ENCODE results near the gene KRT74.
"Not testable (repeated sequence)": the region's sequence is repeated elsewhere in the genome, so short reads cannot be mapped to it uniquely, and the experiment has no call there.

The KRT74 gene

GRCh38 chr12:52602552-52602951 is 28.9 kb upstream of the KRT74 start:
- no peak overlapping the region for H3K9ac ChIP-seq (ENCODE audit: low read length in 2 of 2)
- peaks cover 34 to 38% of the 10 kb centered on the region in 2 donors for H3K27me3 ChIP-seq (ENCODE audit: control insufficient read depth in 1 of 2, insufficient read depth in 2 of 2, low read length in 2 of 2)
- no peaks in the 10 kb centered on the region for H3K9me3 ChIP-seq (ENCODE audit: control insufficient read depth in 2 of 2, low read length in 2 of 2)
- H3K4me1 ChIP-seq (ENCODE audit: control insufficient read depth, insufficient read depth, low read length): no peaks in the 10 kb centered on the region
- H3K27ac ChIP-seq (ENCODE audit: low read length): no peak overlapping the region
- no peak overlapping the region for H3K4me3 ChIP-seq (ENCODE audit: low read length in 2 of 2)
- no peaks in the 10 kb centered on the region for H3K36me3 ChIP-seq (ENCODE audit: control insufficient read depth in 2 of 2, insufficient read depth in 2 of 2, low read length in 2 of 2)

GRCh38 chr12:52601671-52602070 is 28.0 kb upstream of the KRT74 start:
- Histone ChIP-seq H3K9me3 (ENCODE audit: control insufficient read depth in 2 of 2, low read length in 2 of 2) (no peaks in the 10 kb centered on the region), H3K4me3 (ENCODE audit: low read length in 2 of 2) (no peak overlapping the region), H3K9ac (ENCODE audit: low read length in 2 of 2) (no peak overlapping the region), H3K4me1 (ENCODE audit: control insufficient read depth, insufficient read depth, low read length) (no peaks in the 10 kb centered on the region), H3K27ac (ENCODE audit: low read length) (no peak overlapping the region), H3K36me3 (ENCODE audit: control insufficient read depth in 2 of 2, insufficient read depth in 2 of 2, low read length in 2 of 2) (no peaks in the 10 kb centered on the region), H3K27me3 (ENCODE audit: control insufficient read depth in 1 of 2, insufficient read depth in 2 of 2, low read length in 2 of 2) (peaks cover 31 to 38% of the 10 kb centered on the region in 2 donors)

- H3K27me3 ChIP-seq (ENCODE audit: control insufficient read depth in 1 of 2, insufficient read depth in 2 of 2, low read length in 2 of 2): peaks cover 31 to 36% of the 10 kb centered on the region in 2 donors
- no peaks in the 10 kb centered on the region for H3K36me3 ChIP-seq (ENCODE audit: control insufficient read depth in 2 of 2, insufficient read depth in 2 of 2, low read length in 2 of 2)
- H3K4me3 ChIP-seq (ENCODE audit: low read length in 2 of 2): no peak within 1 kb of the TSS
- no peaks in the 10 kb centered on the region for H3K4me1 ChIP-seq (ENCODE audit: control insufficient read depth, insufficient read depth, low read length)
- no peak within 1 kb of the TSS for H3K9ac ChIP-seq (ENCODE audit: low read length in 2 of 2)
- H3K27ac ChIP-seq (ENCODE audit: low read length): no peak within 1 kb of the TSS
- H3K9me3 ChIP-seq (ENCODE audit: control insufficient read depth in 2 of 2, low read length in 2 of 2): no peaks in the 10 kb centered on the region
Measured at GRCh38 chr12:52600941-52601481, 27.4 kb upstream of the KRT74 start, which contains the start of gene KRT72. KRT72 (minus strand) TSS chr12:52601463; CDS start chr12:52601452, 11 bp downstream.

GRCh38 chr12:52600475-52600874 is 26.8 kb upstream of the KRT74 start:
- no peaks in the 10 kb centered on the region for H3K9me3 ChIP-seq (ENCODE audit: control insufficient read depth in 2 of 2, low read length in 2 of 2)
- H3K36me3 ChIP-seq (ENCODE audit: control insufficient read depth in 2 of 2, insufficient read depth in 2 of 2, low read length in 2 of 2): no peaks in the 10 kb centered on the region
- H3K4me1 ChIP-seq (ENCODE audit: control insufficient read depth, insufficient read depth, low read length): no peaks in the 10 kb centered on the region
- H3K27ac ChIP-seq (ENCODE audit: low read length): no peak overlapping the region
- H3K27me3 ChIP-seq (ENCODE audit: control insufficient read depth in 1 of 2, insufficient read depth in 2 of 2, low read length in 2 of 2): peaks cover 29 to 36% of the 10 kb centered on the region in 2 donors
- H3K9ac ChIP-seq (ENCODE audit: low read length in 2 of 2): no peak overlapping the region
- no peak overlapping the region for H3K4me3 ChIP-seq (ENCODE audit: low read length in 2 of 2)

GRCh38 chr12:52600071-52600470 is 26.4 kb upstream of the KRT74 start:
- Histone ChIP-seq H3K27me3 (ENCODE audit: control insufficient read depth in 1 of 2, insufficient read depth in 2 of 2, low read length in 2 of 2) (peaks cover 29 to 36% of the 10 kb centered on the region in 2 donors), H3K36me3 (ENCODE audit: control insufficient read depth in 2 of 2, insufficient read depth in 2 of 2, low read length in 2 of 2) (no peaks in the 10 kb centered on the region), H3K4me3 (ENCODE audit: low read length in 2 of 2) (no peak overlapping the region), H3K9me3 (ENCODE audit: control insufficient read depth in 2 of 2, low read length in 2 of 2) (no peaks in the 10 kb centered on the region), H3K27ac (ENCODE audit: low read length) (no peak overlapping the region), H3K9ac (ENCODE audit: low read length in 2 of 2) (no peak overlapping the region), H3K4me1 (ENCODE audit: control insufficient read depth, insufficient read depth, low read length) (no peaks in the 10 kb centered on the region)

GRCh38 chr12:52598966-52599365 is 25.3 kb upstream of the KRT74 start:
- no peak overlapping the region for H3K27ac ChIP-seq (ENCODE audit: low read length)
- H3K36me3 ChIP-seq (ENCODE audit: control insufficient read depth in 2 of 2, insufficient read depth in 2 of 2, low read length in 2 of 2): no peaks in the 10 kb centered on the region
- no peaks in the 10 kb centered on the region for H3K4me1 ChIP-seq (ENCODE audit: control insufficient read depth, insufficient read depth, low read length)
- no peak overlapping the region for H3K4me3 ChIP-seq (ENCODE audit: low read length in 2 of 2)
- H3K27me3 ChIP-seq (ENCODE audit: control insufficient read depth in 1 of 2, insufficient read depth in 2 of 2, low read length in 2 of 2): peaks cover 29 to 34% of the 10 kb centered on the region in 2 donors
- no peaks in the 10 kb centered on the region for H3K9me3 ChIP-seq (ENCODE audit: control insufficient read depth in 2 of 2, low read length in 2 of 2)
- H3K9ac ChIP-seq (ENCODE audit: low read length in 2 of 2): no peak overlapping the region

- H3K4me1 ChIP-seq (ENCODE audit: control insufficient read depth, insufficient read depth, low read length); H3K4me3 ChIP-seq (ENCODE audit: low read length in 2 of 2); H3K27ac ChIP-seq (ENCODE audit: low read length); H3K9me3 ChIP-seq (ENCODE audit: control insufficient read depth in 2 of 2, low read length in 2 of 2); H3K9ac ChIP-seq (ENCODE audit: low read length in 2 of 2); H3K36me3 ChIP-seq (ENCODE audit: control insufficient read depth in 2 of 2, insufficient read depth in 2 of 2, low read length in 2 of 2): not testable (repeated sequence)
- peaks cover 3 to 15% of the 10 kb centered on the region in 2 donors for H3K27me3 ChIP-seq (ENCODE audit: control insufficient read depth in 1 of 2, insufficient read depth in 2 of 2, low read length in 2 of 2)
Measured at GRCh38 chr12:52594237-52594636, 20.6 kb upstream of the KRT74 start.

- H3K4me3 ChIP-seq (ENCODE audit: low read length in 2 of 2): no peak overlapping the region
- no peaks in the 10 kb centered on the region for H3K9me3 ChIP-seq (ENCODE audit: control insufficient read depth in 2 of 2, low read length in 2 of 2)
- no peaks in the 10 kb centered on the region for H3K4me1 ChIP-seq (ENCODE audit: control insufficient read depth, insufficient read depth, low read length)
- H3K9ac ChIP-seq (ENCODE audit: low read length in 2 of 2): no peak overlapping the region
- H3K27ac ChIP-seq (ENCODE audit: low read length): no peak overlapping the region
- peaks cover 3 to 10% of the 10 kb centered on the region in 2 donors for H3K27me3 ChIP-seq (ENCODE audit: control insufficient read depth in 1 of 2, insufficient read depth in 2 of 2, low read length in 2 of 2)
- H3K36me3 ChIP-seq (ENCODE audit: control insufficient read depth in 2 of 2, insufficient read depth in 2 of 2, low read length in 2 of 2): no peaks in the 10 kb centered on the region
Measured at GRCh38 chr12:52591521-52591920, 17.9 kb upstream of the KRT74 start.

GRCh38 chr12:52590021-52590420 is 16.4 kb upstream of the KRT74 start:
- Histone ChIP-seq H3K27me3 (ENCODE audit: control insufficient read depth in 1 of 2, insufficient read depth in 2 of 2, low read length in 2 of 2) (peaks cover 3 to 10% of the 10 kb centered on the region in 2 donors), H3K36me3 (ENCODE audit: control insufficient read depth in 2 of 2, insufficient read depth in 2 of 2, low read length in 2 of 2) (no peaks in the 10 kb centered on the region), H3K4me1 (ENCODE audit: control insufficient read depth, insufficient read depth, low read length) (no peaks in the 10 kb centered on the region), H3K4me3 (ENCODE audit: low read length in 2 of 2) (no peak overlapping the region), H3K27ac (ENCODE audit: low read length) (no peak overlapping the region), H3K9ac (ENCODE audit: low read length in 2 of 2) (no peak overlapping the region), H3K9me3 (ENCODE audit: control insufficient read depth in 2 of 2, low read length in 2 of 2) (no peaks in the 10 kb centered on the region)

GRCh38 chr12:52587563-52587962 is 13.9 kb upstream of the KRT74 start:
- H3K4me1 ChIP-seq (ENCODE audit: control insufficient read depth, insufficient read depth, low read length): no peaks in the 10 kb centered on the region

GRCh38 chr12:52585946-52586345 is 12.3 kb upstream of the KRT74 start:
- Histone ChIP-seq H3K9ac (ENCODE audit: low read length in 2 of 2) (no peak overlapping the region), H3K4me3 (ENCODE audit: low read length in 2 of 2) (no peak overlapping the region), H3K36me3 (ENCODE audit: control insufficient read depth in 2 of 2, insufficient read depth in 2 of 2, low read length in 2 of 2) (no peaks in the 10 kb centered on the region), H3K4me1 (ENCODE audit: control insufficient read depth, insufficient read depth, low read length) (no peaks in the 10 kb centered on the region), H3K27ac (ENCODE audit: low read length) (no peak overlapping the region), H3K27me3 (ENCODE audit: control insufficient read depth in 1 of 2, insufficient read depth in 2 of 2, low read length in 2 of 2) (peaks cover 0 to 3% of the 10 kb centered on the region in 2 donors), H3K9me3 (ENCODE audit: control insufficient read depth in 2 of 2, low read length in 2 of 2) (no peaks in the 10 kb centered on the region)

More at GRCh38 chr12:52587563-52587962, 13.9 kb upstream of the KRT74 start:
- no peaks in the 10 kb centered on the region for H3K9me3 ChIP-seq (ENCODE audit: control insufficient read depth in 2 of 2, low read length in 2 of 2)
- H3K4me3 ChIP-seq (ENCODE audit: low read length in 2 of 2): no peak overlapping the region
- H3K9ac ChIP-seq (ENCODE audit: low read length in 2 of 2): no peak overlapping the region
- no peak overlapping the region for H3K27ac ChIP-seq (ENCODE audit: low read length)
- H3K36me3 ChIP-seq (ENCODE audit: control insufficient read depth in 2 of 2, insufficient read depth in 2 of 2, low read length in 2 of 2): no peaks in the 10 kb centered on the region
- peaks cover 0 to 6% of the 10 kb centered on the region in 2 donors for H3K27me3 ChIP-seq (ENCODE audit: control insufficient read depth in 1 of 2, insufficient read depth in 2 of 2, low read length in 2 of 2)

Measured in stomach smooth muscle (tissue), 2 donors.